ENCODE measurements around the gene MBD3L4. TPM values are rescaled to one million over a fixed set of nuclear protein-coding genes. Genes with fewer than 3 reads are reported as not detected.

MBD3L4 gene
- total RNA-seq, 1 donor from 2014 or later: not detected

DNA sequence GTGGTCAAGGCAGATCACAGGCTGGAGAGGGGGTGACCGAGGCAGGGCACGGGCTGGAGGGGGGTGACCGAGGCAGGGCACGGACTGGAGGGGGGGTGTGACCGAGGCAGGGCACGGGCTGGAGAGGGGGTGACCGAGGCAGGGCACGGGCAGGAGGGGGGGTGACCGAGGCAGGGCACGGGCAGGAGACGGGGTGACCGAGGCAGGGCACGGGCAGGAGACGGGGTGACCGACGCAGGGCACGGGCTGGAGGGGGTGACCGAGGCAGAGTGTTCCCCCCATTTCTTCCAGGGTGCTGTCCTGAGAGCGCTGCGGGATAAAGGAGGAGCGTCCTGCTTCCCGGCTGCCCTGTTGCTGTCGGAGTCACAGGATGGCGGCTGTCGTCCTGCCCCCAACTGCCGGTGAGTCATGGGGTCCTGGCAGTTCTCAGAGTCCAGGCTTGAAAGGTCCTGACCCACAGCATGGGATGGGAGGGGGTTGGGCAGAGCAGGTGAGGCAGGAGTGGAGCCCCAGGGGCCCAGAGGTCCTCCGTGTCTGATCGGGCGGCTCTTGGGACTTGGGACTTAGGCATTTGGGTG, 34.8 kb upstream of the MBD3L4 start:
- peak in 1 of 2 donors; percentile 94 for DNase-seq (ENCODE audit: extremely low spot score in 2 of 2)
- Histone ChIP-seq H3K4me1 (peaks cover 10% of the 10 kb centered on the region), H3K27ac (no peak overlapping the region), H3K4me3 (no peak overlapping the region), H3K36me3 (peaks cover 23 to 93% of the 10 kb centered on the region in 2 donors), H3K9me3 (peaks cover 38% of the 10 kb centered on the region), H3K27me3 (no peaks in the 10 kb centered on the region)
- intact Hi-C loops (cut with DNase I): no loop called here
- TF ChIP-seq, protein P1, sequence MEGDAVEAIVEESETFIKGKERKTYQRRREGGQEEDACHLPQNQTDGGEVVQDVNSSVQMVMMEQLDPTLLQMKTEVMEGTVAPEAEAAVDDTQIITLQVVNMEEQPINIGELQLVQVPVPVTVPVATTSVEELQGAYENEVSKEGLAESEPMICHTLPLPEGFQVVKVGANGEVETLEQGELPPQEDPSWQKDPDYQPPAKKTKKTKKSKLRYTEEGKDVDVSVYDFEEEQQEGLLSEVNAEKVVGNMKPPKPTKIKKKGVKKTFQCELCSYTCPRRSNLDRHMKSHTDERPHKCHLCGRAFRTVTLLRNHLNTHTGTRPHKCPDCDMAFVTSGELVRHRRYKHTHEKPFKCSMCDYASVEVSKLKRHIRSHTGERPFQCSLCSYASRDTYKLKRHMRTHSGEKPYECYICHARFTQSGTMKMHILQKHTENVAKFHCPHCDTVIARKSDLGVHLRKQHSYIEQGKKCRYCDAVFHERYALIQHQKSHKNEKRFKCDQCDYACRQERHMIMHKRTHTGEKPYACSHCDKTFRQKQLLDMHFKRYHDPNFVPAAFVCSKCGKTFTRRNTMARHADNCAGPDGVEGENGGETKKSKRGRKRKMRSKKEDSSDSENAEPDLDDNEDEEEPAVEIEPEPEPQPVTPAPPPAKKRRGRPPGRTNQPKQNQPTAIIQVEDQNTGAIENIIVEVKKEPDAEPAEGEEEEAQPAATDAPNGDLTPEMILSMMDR (IDR thresholded peaks at IDR 0.05): no peak
- TF ChIP-seq POLR2AphosphoS5 (IDR thresholded peaks at IDR 0.05; ENCODE audit: insufficient read depth in 1 of 2, low read depth in 1 of 2) (no peak), POLR2A (IDR thresholded peaks at IDR 0.05) (no peak)

DNA sequence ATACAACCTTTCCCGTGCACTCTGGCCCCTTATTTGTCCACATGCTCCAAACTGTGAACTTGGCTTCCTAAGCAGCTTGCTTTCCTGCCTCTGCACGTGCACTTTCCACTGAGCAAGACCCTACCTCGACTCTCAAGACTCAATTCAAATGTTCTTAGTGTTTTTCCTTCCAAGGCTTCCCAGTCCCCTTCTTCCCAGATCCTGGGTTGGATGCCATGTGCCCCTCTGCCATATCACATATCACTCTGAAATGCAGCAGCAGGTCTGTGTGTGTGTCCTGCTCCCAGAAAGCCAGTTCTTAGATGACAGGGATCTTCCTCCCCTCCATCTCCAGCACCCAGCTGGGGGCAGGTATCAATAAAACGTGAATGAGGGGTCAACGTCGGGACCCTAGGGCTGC, 32.6 kb upstream of the MBD3L4 start:
- Histone ChIP-seq H3K9me3 (peaks cover 16% of the 10 kb centered on the region), H3K27ac (no peak overlapping the region), H3K4me1 (peaks cover 10% of the 10 kb centered on the region), H3K27me3 (no peaks in the 10 kb centered on the region), H3K4me3 (no peak overlapping the region), H3K36me3 (peaks cover 13 to 70% of the 10 kb centered on the region in 2 donors)
- TF ChIP-seq POLR2A (IDR thresholded peaks at IDR 0.05) (no peak), POLR2AphosphoS5 (IDR thresholded peaks at IDR 0.05; ENCODE audit: insufficient read depth in 1 of 2, low read depth in 1 of 2) (no peak)
- TF ChIP-seq, protein P1 (IDR thresholded peaks at IDR 0.05): no peak
- DNase-seq (ENCODE audit: extremely low spot score in 2 of 2): peak in 1 of 2 donors; percentile 61
- intact Hi-C loops (cut with DNase I): no loop called here

DNA sequence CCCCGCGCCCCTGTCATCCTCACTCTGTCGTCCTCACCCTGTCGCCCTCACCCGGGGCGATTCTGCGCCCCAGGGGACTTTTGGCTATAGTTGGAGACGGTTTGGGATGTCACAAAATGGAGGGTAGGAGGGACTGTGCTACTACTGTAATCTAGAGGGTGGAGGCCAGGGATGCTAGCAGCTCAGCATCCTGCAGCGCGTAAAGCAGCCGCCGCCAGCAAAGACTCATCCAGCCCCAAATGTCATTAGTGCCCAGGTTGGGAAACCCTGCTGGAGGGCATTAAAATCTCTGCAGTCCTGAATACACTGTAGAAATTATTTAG, 29.9 kb upstream of the MBD3L4 start:
- Histone ChIP-seq H3K9me3 (no peaks in the 10 kb centered on the region), H3K27ac (peak overlapping the region; percentile 55), H3K4me3 (peak overlapping the region; percentile 85 to 94), H3K27me3 (no peaks in the 10 kb centered on the region), H3K4me1 (peaks cover 10% of the 10 kb centered on the region), H3K36me3 (peaks cover 6 to 43% of the 10 kb centered on the region in 2 donors)
- TF ChIP-seq, protein P1 (IDR thresholded peaks at IDR 0.05): no peak
- no peak for TF ChIP-seq POLR2AphosphoS5 (IDR thresholded peaks at IDR 0.05; ENCODE audit: insufficient read depth in 1 of 2, low read depth in 1 of 2)
- TF ChIP-seq POLR2A (IDR thresholded peaks at IDR 0.05): no peak
- DNase-seq (ENCODE audit: extremely low spot score in 2 of 2): no peak
- intact Hi-C loops (cut with DNase I): no loop called here

DNA sequence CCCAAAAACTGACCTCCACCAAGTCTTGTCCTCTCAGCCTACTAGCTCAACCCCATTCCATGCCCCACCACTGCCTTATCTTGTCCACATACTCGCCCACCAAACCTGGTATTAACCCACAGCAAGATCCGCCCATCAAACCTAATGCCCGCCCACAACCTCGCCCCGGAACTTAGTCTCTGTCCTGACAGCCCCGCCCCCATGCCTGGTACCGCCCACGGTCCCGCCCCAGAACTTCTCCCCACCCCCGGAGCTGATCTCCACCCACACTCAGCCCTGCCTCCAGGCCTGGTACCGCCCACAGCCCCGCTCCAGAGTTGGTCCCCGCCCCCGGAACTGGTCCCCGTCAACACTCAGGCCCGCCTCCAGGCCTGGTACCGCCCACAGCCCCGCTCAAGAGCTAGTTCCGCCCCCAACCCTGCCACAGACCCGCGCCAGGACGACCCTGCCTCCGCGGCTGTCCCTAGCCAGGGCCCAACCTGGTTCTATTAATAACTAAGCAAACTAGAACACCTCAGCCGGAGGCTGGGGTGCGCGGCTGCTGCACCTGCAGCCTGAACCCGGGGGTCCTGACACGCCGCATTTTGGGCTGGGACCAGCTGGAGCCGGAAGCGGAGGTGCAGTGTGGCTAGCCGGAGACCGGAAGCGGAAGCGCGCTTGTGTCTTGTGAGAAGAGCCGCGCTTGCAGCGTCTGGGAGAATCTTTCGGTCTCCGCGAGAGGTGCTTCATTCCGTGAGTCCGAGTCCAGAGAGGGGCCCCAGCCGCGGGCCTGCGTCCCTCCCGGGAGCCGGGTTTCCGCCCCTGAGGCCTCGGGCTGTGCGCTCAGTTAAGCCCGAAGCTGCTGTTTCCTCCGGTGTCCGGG, 29.3 kb upstream of the MBD3L4 start, which contains the start of gene ZNF557:
Gene ZNF557 (plus strand): TSS at position 662 of the 862 bp plus-strand sequence. CDS start 5,372 bp downstream, outside the sequence.
- H3K4me1 ChIP-seq: peaks cover 10% of the 10 kb centered on the region
- intact Hi-C loops (cut with DNase I): no loop called here

More for the DNA sequence above, 29.3 kb upstream of the MBD3L4 start, which contains the start of gene ZNF557:
- H3K27me3 ChIP-seq: no peaks in the 10 kb centered on the region
- H3K36me3 ChIP-seq: peaks cover 6 to 38% of the 10 kb centered on the region in 2 donors
- peak in 1 of 2 donors; percentile 96 for DNase-seq (ENCODE audit: extremely low spot score in 2 of 2)
- peak within 1 kb of the TSS; percentile 55 for H3K27ac ChIP-seq
- H3K9me3 ChIP-seq: no peaks in the 10 kb centered on the region
- TF ChIP-seq, protein P1 (IDR thresholded peaks at IDR 0.05): no peak
- TF ChIP-seq POLR2AphosphoS5 (IDR thresholded peaks at IDR 0.05; ENCODE audit: insufficient read depth in 1 of 2, low read depth in 1 of 2) (peak; percentile 77 to 91), POLR2A (IDR thresholded peaks at IDR 0.05) (no peak)
- peak within 1 kb of the TSS; percentile 85 to 94 for H3K4me3 ChIP-seq
